GM18951 (cell line): Measurements from ENCODE around the gene SELE.
A peak's percentile ranks its signal among the peaks of the same experiment; 100 is the strongest.
"Not testable (repeated sequence)": the region's sequence is repeated elsewhere in the genome, so short reads cannot be mapped to it uniquely, and the experiment has no call there.

Source experiments
- POLR2A ChIP-seq: IDR thresholded peaks from 4 replicates; pipeline ENCODE4 v1.6.1; 2011; ENCODE audit warnings: mild to moderate bottlenecking; ENCODE audit not compliant: insufficient read length, insufficient read depth; ENCODE audit errors: extremely low read depth
- in situ Hi-C: fragments of 300-500 bp; cut with MboI; formaldehyde crosslinking; loops from one replicate; pipeline ENCODE4 v1.12.0; 2022; ENCODE audit warnings: low sequenced_read_pairs, mixed read lengths, inconsistent platforms; ENCODE audit not compliant: unreplicated experiment

SELE gene

DNA sequence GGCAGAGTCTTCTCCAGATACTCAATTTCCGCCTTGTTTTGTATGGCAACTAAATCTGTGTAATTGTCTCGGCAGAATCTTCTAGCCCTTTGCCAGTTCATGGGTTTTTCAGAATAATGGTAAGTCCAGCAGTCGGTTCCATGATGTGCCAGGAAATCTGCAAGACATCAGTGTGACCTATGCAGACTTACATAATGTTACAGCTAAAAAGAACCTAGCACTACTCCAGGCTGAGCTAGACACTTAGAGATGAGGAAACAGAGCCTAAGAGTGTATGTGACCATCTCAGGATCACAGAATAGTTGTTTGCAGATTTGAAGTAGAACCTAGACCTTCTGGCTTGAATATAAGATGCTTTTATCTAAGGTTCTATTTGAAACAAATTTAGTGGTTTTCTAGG, 25.2 kb downstream of the SELE start:
- TF ChIP-seq POLR2A: no peak
- in situ Hi-C loops: loop anchor here (10.0 kb wide), 1 partner anchor 104 kb away; no protein-coding TSS in a partner anchor

DNA sequence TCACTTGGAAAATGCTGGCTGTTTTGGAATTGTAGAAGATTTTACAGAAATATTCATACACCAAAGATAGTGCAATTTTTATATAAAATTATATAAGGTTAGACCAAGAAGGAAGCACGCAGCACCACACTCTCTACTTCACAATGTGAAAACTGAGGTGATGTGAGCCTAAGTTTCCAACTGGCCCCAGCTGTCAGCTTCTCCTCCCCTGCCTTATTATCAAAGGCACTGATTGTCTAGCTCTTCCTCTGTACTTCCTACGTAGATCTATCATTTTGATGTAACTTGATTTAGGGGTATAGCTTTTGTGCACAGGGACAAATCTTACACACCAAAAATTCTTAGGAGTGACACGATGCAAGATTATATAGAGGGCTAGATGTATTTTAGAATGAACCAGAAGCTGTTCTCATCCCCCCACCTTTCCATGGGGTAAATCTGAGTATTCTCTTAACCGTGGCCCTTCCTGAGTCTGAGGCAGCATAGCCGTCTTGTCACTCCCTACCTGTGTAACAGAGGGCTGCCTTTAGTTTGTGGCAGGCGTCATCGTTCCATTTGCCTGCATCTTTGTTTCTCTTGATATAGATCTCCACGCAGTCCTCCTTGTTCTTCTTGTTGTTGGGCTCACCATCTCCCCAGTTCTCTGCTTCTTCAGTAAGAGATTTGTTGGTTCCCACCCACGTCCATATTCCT, 25.8 kb downstream of the SELE start:
- in situ Hi-C loops: loop anchor here (10.0 kb wide), 1 partner anchor 103 kb away; no protein-coding TSS in a partner anchor
- no peak for TF ChIP-seq POLR2A

DNA sequence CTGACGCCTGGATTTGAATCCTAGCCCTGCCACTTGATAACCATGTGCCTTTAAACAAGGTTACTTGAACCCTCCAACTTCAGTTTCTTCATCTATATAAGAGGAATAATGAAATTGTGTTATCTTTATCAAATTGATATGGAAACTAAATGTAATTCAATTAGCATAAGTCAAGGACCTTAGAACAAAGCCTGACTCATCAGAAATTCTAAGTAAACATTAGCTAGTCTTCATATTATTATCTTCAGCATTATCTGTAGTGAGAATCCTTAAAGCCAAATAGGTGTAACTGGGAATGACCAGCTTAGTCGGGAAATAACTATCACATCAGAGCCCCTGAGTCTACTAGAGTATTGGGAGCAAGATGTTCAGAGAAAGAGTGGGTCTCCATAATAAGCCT, 29.1 kb downstream of the SELE start:
- TF ChIP-seq POLR2A: no peak
- in situ Hi-C loops: loop anchor here (10.0 kb wide), 1 partner anchor 100 kb away; no protein-coding TSS in a partner anchor

DNA sequence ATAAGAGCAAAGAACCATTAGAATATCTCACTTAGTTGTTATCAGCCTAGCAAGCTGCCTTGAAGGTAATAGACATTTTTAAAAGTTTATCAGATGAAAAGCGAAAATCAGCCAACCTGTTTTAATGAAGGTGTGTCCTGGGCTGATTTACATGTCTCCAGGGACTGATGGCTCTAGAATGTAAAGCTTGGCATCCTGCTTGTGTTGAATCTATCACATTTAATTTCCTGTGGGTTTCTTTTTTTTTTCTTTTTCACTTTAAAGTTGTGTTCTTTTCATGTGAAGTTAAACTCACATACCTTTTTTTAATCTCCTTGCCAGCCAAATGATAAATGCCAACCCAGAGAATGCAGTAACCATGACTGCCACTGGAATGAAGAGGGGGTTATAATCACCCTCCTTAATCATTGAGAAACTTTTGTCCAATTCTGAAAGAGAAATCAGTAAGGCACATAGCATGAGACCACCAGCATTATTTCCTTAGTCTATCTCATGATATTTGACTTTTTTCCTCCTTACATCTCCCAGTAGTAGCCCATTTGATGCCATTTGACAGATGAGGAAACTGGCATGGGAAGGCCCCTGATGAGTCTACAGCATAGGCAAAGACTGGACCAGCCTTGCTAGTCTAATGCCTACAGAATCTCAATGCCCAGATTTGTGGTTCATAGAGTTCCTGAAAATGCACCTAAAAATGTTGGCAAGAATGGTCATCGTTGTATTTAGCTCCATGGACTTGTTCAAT, 32.4 kb downstream of the SELE start:
- no peak for TF ChIP-seq POLR2A
- in situ Hi-C loops: loop anchor here (10.0 kb wide), 1 partner anchor 97 kb away; no protein-coding TSS in a partner anchor

DNA sequence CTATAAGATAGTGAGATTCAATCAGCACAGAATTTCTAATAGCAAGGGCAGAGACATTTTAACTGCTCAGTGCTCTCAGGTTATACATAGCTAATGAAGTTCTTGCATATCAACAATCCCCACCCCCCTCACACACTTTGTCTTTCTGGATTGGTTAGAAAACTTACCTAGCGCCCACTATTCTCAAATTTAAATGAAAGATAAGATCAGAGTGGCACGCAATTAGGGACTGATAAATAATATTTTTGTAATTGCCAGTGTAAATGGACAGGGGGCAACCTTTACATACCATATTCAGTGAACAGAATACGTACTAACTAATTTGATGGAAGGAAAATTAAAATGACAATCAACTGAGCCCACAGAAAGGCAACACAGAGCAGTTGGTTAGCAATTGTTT, 34.2 kb downstream of the SELE start:
- in situ Hi-C loops: loop anchor here (10.0 kb wide), 1 partner anchor 95 kb away; no protein-coding TSS in a partner anchor
- no peak for TF ChIP-seq POLR2A

DNA sequence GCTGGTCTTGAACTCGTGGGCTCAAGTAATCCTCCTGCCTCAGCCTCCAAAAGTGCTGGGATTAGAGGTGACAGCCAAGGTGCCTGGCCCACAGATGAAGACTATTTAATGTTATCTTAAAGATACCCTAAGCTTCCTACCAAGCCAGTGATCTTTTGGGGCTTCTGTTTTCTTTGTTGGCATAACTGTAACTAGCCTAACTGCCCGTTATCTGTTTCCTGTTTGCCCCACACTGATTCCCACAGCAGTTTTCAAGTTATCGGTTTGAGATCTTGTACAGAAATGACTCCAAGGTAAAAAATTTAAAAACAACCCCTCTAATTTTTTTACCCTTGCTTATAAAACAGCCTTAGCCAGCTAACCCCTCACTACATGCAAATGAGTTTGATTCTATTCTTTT, 34.9 kb downstream of the SELE start:
- TF ChIP-seq POLR2A: no peak
- in situ Hi-C loops: no loop called here

GRCh38 chr1:169697755-169698154, 36.1 kb downstream of the SELE start:
- TF ChIP-seq POLR2A: no peak

DNA sequence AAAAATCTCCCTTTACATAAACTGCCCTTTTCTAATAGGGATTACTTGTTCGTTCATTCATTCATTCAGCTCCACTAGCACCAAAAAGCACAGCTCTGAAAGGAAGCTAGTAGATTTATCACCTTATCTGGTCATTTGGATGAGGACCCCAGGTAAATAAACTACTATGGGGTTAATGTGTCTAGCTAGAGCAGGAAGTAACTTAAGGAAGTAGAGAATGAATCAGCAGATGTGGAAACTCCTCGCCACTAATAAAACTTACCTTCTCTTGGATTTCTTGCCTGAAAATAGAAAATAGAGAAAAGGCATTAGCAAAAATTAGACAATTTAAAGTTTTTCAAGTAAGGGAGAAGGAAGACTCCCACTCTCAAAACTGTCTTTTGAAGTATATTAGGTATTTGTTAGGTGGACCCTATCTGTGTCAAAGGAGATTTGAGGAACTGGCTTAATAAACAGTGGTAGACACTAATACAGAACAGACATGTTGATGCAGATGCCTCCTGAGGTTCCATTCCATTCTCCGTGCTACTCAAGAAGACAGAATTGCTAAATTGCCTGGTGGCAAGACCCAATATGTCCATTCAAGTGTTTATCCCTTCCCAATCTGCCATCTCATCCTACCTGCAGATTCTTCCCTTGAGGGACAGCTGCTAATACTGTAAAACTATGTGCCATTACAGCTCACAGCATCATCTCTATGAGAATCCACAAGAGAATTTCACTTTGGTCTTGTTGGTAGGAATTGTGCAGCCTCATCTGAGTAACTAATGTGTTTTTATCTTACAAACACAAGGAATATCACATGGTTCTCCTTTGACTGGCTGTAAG, 37.4 kb downstream of the SELE start:
- in situ Hi-C loops: no loop called here

More at GRCh38 chr1:169697755-169698154, 36.1 kb downstream of the SELE start:
- in situ Hi-C loops: no loop called here

GRCh38 chr1:169694304-169695075, 39.4 kb downstream of the SELE start:
- in situ Hi-C loops: no loop called here
- no peak for TF ChIP-seq POLR2A

More for the DNA sequence above, 37.4 kb downstream of the SELE start:
- TF ChIP-seq POLR2A: peak; percentile 21

DNA sequence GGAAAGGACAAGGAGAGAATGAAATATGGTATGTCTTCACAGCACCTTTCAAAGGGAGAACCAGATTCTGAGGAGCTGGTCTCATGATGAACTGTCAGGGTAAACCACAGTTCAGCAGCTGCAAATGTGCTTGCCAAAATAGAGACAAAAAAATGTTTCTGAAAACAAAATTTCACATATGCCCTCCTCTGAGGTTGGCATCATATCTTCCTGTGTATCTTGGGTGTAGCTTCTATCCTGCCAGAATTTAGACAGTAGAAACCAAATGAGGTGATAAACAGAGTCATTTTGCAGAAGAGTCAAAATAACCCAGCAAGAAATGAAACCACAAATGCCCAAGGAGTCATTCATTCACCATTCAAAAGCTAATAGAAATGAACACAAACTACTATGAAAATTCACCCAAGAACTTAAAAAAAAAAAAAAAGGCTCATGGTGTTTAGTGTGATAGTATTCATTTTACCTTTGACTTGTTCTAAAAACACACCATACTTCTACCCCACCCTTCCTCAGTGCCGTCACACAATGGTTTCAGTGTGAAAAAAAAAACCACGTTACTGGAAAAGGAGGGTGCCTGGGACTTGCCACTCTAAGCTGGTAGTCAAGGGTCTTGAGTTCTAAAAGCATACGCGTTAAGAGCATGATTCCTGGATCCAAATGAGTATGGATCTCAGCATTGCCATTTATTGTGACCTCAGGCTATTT, 41.0 kb downstream of the SELE start:
- in situ Hi-C loops: no loop called here

DNA sequence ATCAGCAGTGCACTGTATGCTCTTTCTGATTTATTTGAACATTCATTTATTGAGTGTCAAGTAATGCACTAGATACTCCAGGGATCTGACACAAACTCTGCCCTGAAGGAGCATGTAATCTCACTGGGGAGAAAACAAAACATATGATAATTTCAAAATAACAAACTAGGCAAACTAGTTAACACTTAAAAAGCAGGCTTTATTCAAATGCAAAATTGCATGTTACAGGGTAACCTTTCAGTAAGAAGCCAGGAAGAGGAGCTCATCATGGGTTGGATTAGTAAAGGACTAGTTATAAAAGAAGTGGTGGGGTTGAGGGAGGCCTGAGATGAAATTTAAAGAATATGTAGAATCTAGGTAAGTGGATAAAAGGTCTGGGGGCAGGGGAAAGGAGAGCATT, 43.4 kb downstream of the SELE start:
- in situ Hi-C loops: no loop called here
- TF ChIP-seq POLR2A: no peak

More for the DNA sequence above, 41.0 kb downstream of the SELE start:
- TF ChIP-seq POLR2A: no peak

GRCh38 chr1:169689395-169689794, 44.5 kb downstream of the SELE start:
- in situ Hi-C loops: no loop called here
- no peak for TF ChIP-seq POLR2A

DNA sequence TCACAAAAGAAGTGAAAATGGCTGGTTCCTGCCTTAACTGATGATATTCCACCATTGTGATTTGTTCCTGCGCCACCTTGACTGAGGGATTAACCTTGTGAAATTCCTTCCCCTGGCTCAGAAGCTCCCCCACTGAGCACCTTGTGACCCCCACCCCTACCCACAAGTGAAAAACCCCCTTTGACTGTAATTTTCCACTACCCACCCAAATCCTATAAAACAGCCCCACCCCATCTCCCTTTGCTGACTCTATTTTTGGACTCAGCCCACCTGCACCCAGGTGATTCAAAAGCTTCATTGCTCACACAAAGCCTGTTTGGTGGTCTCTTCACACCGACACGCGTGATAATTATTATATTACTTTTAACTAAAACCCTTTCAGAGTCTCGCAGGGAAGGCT, 45.5 kb downstream of the SELE start:
- in situ Hi-C loops: not testable (repeated sequence)
